ENCODE data around the gene CLVS2.

CLVS2 gene, protein sequence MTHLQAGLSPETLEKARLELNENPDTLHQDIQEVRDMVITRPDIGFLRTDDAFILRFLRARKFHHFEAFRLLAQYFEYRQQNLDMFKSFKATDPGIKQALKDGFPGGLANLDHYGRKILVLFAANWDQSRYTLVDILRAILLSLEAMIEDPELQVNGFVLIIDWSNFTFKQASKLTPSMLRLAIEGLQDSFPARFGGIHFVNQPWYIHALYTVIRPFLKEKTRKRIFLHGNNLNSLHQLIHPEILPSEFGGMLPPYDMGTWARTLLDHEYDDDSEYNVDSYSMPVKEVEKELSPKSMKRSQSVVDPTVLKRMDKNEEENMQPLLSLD

DNA sequence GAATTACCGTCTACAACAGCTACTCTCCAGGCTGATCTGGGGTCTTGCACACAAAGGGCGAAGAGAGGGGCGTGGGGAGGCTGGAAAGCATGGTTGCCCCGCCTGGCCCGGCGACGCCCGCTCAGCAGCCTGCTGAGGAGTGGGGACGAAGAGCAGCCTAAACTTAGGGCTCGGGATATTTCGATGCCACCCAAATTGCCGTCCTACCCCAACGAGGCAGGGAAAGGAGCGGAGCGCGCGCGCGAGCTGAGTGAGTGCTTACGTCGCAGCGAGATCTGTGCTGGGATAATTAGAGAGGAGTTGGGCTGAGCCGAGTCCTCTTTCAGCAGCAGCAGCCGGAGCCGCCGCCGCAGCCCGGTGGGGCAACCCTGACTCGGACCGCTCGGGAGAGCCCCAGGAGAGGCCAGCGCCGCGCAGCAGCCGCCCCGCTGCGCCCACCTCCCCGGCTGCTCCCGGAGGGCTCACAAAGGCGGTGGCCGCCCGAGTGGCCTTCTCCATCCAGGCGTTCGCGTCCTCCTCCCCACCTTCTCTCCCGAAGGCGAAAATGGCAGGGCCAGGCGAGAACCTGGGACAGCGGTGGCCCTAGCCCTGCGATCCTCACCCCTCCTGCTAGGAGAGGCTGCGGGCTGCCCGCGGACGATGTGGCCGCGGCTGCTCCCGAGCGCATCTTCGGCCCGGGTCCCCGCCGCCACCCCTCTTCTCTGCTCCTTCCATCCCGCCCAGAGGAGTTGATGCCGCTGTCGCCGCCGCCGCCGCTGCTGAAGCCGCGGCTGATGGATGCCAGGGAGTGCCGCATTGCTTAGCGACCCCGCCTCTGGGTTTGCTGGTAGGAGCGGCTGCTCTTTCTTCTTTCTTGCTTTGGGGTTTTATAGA lies at the start of gene CLVS2:
CLVS2 (plus strand) TSS at position 315 of the 873 bp plus-strand sequence. CDS start 1,543 bp downstream, outside the sequence.
- peak; percentile 63; the same call in 1 of the 2 replicates for TF ChIP-seq GATA2 (IDR thresholded peaks at IDR 0.05; ENCODE audit: low read depth, low read length)
- no peak for TF ChIP-seq GATA3 (IDR thresholded peaks at IDR 0.05; ENCODE audit: low read depth, low read length)

DNA sequence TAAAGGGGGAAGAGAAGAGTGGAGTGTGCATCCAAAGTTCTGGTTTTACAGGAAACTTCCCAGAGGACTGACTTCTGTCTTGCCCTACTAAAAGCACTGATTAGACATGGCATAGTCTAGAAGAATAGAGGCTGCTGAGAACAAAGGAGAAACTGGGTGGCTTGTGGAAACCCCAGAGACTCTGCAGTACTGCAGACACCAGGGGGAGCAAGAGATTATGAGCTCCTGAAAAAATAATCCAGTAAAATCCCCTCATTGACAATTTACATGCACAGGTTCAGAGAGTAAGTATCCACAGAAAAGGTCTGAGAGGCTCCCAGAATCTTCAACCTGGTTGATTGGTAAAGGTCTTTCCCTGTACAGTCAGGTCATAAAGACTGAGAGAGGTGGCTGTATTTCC lies 48.7 kb upstream of the CLVS2 start:
- TF ChIP-seq GATA2 (IDR thresholded peaks at IDR 0.05; ENCODE audit: low read depth, low read length) (no peak), GATA3 (IDR thresholded peaks at IDR 0.05; ENCODE audit: low read depth, low read length) (no peak)

DNA sequence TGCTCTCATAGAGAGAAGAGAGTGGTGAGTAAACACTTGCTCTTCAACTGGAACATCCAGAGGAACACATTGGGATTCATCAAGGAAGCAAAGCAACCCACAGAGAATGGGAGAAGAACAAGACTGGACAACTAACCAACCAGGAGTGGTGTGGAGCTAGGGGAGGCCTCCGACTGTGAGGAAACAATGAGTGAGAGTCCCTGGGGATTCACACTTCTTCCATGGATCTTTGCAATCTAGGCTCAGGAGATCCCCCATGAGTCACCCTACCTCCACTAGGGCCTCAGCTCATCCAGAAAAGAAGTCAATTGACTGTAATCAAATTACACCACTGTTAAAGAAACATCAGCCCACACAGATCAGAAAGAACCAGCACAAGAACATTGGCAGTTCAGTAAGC lies 42.3 kb upstream of the CLVS2 start:
- TF ChIP-seq GATA3 (IDR thresholded peaks at IDR 0.05; ENCODE audit: low read depth, low read length), result no peak
- no peak for TF ChIP-seq GATA2 (IDR thresholded peaks at IDR 0.05; ENCODE audit: low read depth, low read length)

DNA sequence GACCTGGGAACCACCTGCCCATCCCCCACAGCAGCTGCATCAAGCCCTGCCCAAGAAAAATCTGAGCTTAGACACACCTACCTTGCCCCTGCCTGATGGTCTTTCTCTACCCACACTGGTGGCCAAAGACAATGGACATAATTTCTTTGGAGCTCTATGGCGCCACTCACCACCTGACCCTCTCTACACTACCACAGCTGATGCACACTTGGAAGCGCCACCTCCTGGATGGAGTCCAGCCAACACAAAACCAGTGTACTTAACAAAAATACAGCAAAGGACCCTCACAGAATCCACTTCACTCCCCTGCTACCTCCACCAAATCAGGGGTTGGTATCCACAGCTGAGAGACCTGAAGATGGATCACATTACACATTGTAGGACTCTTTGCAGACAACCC lies 39.7 kb upstream of the CLVS2 start:
- TF ChIP-seq GATA3 (IDR thresholded peaks at IDR 0.05; ENCODE audit: low read depth, low read length) (no peak), GATA2 (IDR thresholded peaks at IDR 0.05; ENCODE audit: low read depth, low read length) (no peak)

DNA sequence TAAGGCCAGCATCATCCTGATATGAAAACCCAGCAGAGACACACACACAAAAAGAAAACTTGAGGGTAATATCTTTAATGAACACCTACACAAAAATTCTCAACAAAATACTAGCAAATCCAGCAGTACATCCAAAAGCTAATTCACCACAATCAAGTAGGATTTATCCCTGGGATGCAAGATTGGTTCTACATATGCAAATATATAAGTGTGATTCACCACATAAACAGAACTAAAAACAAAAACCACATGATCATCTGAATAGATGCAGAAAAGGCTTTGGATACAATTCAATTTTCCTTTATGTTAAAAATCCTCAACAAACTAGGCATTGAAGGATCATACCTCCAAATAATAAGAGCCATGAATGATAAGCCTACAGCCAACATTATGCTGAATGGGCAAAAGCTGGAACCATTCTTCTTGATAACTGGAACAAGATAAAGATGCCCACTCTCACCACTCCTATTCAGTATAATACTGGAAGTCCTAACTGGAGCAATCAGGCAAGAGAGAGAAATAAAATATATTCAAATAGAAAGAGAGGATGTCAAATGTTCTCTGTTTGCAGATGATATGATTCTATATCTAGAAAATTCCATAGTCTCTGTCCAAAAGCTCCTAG lies 33.9 kb upstream of the CLVS2 start:
- no peak for TF ChIP-seq GATA3 (IDR thresholded peaks at IDR 0.05; ENCODE audit: low read depth, low read length)
- TF ChIP-seq GATA2 (IDR thresholded peaks at IDR 0.05; ENCODE audit: low read depth, low read length), result no peak

DNA sequence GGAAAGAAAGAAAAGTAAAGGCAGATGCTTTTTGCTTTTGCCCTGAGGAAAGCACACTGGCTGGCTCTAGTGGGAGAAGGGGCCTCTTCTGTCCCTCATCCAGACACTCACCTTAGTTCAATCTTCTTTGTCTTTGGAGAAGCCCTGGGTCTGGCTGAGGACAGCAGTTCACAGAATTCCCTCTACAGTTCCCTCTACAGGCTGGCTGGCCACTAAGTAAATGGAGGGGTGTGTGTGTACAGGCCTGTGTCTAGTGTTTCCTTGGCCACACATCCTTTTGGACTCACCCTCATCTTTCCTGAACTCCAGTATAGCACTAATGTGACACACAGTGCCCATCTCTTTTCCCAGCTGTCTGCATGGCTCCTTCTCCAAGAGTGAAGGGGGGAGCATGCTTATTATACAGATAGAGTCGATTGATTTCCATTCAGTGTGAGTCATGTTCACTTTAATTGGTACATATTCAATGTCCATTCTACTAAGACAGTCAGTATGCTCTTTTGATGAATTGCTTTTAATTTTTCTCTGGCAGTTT lies 26.0 kb upstream of the CLVS2 start:
- no peak for TF ChIP-seq GATA2 (IDR thresholded peaks at IDR 0.05; ENCODE audit: low read depth, low read length)
- no peak for TF ChIP-seq GATA3 (IDR thresholded peaks at IDR 0.05; ENCODE audit: low read depth, low read length)

DNA sequence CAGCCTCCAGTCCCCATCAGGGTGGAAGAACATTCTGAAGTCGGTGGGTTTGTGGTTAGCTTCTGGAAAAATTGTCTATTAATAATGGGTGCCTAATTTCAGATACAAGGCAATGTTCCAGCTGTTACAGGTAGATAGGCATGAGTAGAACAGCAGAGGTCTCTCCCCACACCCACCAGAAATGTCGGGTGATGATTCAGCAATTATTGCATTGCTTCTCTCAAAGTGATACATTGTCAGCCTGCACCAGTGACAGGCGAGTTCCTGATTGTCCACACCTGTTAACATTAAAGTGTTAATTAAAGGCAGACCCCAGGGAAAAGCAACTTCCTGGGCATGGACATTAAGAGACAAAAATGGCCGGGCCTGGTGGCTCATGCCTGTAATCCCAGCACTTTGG lies 18.9 kb upstream of the CLVS2 start:
- TF ChIP-seq GATA2 (IDR thresholded peaks at IDR 0.05; ENCODE audit: low read depth, low read length), result no peak
- no peak for TF ChIP-seq GATA3 (IDR thresholded peaks at IDR 0.05; ENCODE audit: low read depth, low read length)

DNA sequence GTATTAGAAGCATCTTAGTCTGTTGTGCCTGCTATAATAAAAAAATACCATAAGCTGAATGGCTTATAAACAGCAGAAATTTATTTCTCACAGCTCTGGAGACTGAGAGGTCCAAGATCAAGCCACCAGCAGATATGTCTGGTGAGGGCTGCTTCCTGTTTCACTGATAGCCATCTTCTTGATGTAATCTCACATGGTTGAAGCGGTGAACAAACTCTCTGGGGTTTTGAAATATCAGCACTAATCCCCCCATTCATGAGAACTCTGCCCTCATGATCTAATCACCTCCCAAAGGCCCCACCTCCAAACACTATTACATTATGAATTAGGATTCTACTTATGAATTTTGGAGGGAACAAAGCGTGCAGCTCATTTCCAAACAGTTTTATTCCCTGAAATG lies 11.6 kb upstream of the CLVS2 start:
- no peak for TF ChIP-seq GATA3 (IDR thresholded peaks at IDR 0.05; ENCODE audit: low read depth, low read length)
- TF ChIP-seq GATA2 (IDR thresholded peaks at IDR 0.05; ENCODE audit: low read depth, low read length), result 0 out of 2 replicates have a peak, but pooled peaks have one; percentile 8

DNA sequence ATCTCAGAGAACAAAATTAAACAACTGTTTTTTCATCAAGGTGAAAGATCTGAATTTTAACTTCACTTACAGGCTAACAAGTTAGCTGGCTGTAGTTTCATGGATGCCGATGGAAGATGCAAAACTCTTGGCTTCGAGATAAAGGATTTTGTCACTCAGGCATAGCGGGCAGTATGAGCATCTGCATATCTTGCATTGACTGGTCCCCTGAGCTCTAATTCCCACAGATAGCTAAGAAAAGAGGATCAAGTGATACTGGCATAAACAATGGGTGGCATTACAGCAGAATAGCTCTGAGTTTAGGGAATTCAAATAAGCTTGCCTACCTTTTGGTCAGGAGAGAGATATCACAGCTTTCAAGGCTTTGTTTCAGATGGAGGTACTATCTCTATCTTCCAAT lies 1.8 kb upstream of the CLVS2 start:
- TF ChIP-seq GATA2 (IDR thresholded peaks at IDR 0.05; ENCODE audit: low read depth, low read length), result no peak
- no peak for TF ChIP-seq GATA3 (IDR thresholded peaks at IDR 0.05; ENCODE audit: low read depth, low read length)

DNA sequence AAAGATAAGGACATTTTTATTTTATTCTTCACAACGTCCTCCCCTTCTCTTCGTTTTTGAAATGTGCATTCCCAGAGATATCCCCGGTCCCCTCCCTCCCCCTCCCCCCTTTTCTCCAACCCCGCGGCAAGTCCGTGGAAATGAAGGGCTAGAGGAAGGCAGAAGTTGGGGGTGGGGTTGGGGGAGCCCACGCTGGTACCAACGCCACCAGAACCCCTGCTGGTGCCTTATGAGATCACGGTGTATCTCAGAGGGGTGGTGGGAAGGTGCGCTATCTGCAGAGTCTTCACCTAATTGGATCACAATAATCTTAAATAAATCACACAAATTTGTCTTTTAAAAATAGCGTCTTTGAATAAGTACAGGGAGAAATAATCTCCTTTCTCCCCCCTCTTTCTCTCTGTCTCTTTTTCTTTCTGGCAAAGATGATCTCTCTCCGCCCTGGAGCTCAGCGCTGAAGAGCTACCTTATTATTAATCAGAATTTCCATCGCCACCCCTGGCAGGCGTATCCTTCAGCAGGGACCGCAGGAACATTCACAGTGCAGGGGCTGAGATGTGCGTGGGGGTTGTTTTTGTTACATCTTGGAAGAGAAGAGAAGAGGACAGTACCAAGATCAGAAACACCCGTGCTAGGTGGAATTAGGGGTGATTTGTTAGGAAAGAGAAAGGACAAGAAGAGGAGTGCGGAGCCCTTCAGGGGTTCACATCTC lies 915 bp downstream of the CLVS2 start:
- TF ChIP-seq GATA2 (IDR thresholded peaks at IDR 0.05; ENCODE audit: low read depth, low read length) (no peak), GATA3 (IDR thresholded peaks at IDR 0.05; ENCODE audit: low read depth, low read length) (no peak)

DNA sequence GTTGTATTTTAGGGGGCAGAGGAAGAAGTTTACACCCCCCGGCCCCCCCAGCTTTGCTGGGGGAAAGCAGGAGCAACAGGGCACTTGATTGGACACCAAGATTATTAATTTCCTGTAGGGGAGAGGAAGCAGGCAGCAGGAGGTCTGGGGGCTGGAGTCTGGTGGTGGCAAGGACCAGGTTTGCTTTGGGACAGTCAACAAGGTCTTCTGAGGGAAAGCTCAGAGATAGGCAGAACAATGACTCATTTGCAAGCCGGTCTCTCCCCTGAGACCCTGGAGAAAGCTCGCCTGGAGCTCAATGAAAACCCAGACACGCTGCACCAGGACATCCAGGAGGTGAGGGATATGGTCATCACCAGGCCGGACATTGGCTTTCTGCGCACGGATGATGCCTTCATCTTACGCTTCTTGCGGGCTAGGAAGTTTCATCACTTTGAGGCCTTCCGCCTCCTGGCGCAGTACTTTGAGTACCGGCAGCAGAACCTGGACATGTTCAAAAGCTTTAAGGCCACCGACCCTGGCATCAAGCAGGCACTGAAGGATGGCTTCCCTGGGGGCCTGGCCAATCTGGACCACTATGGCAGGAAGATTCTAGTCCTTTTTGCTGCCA lies 1.6 kb downstream of the CLVS2 start:
- TF ChIP-seq GATA3 (IDR thresholded peaks at IDR 0.05; ENCODE audit: low read depth, low read length), result no peak
- TF ChIP-seq GATA2 (IDR thresholded peaks at IDR 0.05; ENCODE audit: low read depth, low read length), result no peak

DNA sequence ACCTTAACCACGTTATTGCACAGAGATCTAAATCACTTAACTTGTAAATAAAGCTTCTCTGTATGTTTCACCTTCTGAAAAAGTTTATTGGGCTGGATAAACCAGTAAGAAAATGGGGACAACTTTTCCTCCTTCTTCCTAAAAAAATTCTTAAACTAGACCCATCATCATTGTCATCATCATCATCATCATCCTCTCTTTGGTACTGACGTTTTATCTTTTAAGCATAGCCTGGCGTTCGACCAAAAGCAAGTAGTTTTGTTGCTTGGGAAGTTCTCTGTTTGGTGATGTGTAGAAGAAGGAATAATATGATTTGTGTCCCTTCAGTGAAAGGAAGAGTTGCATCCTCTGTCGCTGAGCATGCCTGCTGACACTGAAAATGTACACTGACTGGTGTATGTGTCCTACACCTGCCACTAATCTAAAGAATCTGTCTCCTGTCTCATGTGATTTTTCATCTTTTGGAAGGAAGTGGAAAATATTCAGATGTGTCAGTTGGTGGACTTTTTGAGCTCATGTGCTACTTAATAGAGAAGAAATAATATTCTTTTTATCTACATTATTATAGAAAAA lies 2.5 kb downstream of the CLVS2 start:
- TF ChIP-seq GATA3 (IDR thresholded peaks at IDR 0.05; ENCODE audit: low read depth, low read length) (no peak), GATA2 (IDR thresholded peaks at IDR 0.05; ENCODE audit: low read depth, low read length) (no peak)

DNA sequence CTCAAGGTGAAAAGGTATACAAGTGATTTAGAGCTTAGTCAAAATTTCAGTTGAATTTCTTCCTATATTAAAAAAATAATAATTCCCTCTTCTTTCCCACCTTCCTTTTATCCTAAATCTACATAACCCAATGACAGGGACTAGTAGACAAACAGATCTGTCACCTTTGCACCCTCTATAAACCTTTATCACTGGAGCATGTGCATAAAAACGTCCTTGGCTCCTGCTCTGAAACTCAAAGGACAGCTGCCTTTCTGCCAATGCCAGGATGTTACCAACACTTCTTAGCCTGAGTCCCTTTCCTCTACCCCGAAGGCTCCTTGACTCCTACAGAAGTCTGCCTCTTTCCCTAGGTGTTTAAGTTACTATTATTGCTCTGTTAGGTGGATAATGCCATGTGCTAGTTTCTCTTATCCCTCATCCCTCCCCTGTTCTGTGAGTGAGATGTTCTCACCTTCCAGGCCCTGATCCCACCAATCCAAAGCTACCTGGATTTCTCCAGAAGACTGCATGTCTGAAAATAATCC lies 4.3 kb downstream of the CLVS2 start:
- TF ChIP-seq GATA3 (IDR thresholded peaks at IDR 0.05; ENCODE audit: low read depth, low read length), result no peak
- TF ChIP-seq GATA2 (IDR thresholded peaks at IDR 0.05; ENCODE audit: low read depth, low read length), result no peak
